Ovary (tissue), 3 donors: ENCODE results near the gene UNC13B.

Experiments
- EP300 ChIP-seq: sonication (generic); formaldehyde crosslinking; IDR thresholded peaks from one replicate; pipeline ENCODE4 v1.6.1; 2017; ENCODE audit warnings: antibody characterized with exemption
- POLR2A ChIP-seq: fragments of 450-650 bp; IDR thresholded peaks from one replicate; pipeline ENCODE4 v1.6.1; 2017; ENCODE audit warnings: antibody characterized with exemption, mild to moderate bottlenecking, moderate library complexity
- TF ChIP-seq, protein P1 (sequence below), 3 donors: fragments of 450-650 bp in 2 of 3; fragments of 200-600 bp in 1 of 3; IDR thresholded peaks; one replicate each; pipeline versions ENCODE4 v1.5.1 to v1.8.0; 2016 to 2022; ENCODE audit warnings: antibody characterized with exemption in 3 of 3, mild to moderate bottlenecking in 1 of 3
- donor health status: DM: no; HTN: no; CAD: no.

- TF ChIP-seq, protein P1, sequence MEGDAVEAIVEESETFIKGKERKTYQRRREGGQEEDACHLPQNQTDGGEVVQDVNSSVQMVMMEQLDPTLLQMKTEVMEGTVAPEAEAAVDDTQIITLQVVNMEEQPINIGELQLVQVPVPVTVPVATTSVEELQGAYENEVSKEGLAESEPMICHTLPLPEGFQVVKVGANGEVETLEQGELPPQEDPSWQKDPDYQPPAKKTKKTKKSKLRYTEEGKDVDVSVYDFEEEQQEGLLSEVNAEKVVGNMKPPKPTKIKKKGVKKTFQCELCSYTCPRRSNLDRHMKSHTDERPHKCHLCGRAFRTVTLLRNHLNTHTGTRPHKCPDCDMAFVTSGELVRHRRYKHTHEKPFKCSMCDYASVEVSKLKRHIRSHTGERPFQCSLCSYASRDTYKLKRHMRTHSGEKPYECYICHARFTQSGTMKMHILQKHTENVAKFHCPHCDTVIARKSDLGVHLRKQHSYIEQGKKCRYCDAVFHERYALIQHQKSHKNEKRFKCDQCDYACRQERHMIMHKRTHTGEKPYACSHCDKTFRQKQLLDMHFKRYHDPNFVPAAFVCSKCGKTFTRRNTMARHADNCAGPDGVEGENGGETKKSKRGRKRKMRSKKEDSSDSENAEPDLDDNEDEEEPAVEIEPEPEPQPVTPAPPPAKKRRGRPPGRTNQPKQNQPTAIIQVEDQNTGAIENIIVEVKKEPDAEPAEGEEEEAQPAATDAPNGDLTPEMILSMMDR (IDR thresholded peaks at IDR 0.05): no peak
- no peak for TF ChIP-seq EP300
- no peak for TF ChIP-seq POLR2A
Measured at GRCh38 chr9:35448496-35448895, 286.7 kb downstream of the UNC13B start.
